GM18502 (cell line): Measurements from ENCODE around the gene IL15.
A peak's percentile ranks its signal among the peaks of the same experiment; 100 is the strongest.
"Not testable (repeated sequence)": the region's sequence is repeated elsewhere in the genome, so short reads cannot be mapped to it uniquely, and the experiment has no call there.

Experiments
- ATAC-seq: cut with Tn5 transposase; IDR thresholded peaks from one replicate; pipeline ENCODE4 v1.9.1; 2021; ENCODE audit warnings: mild to moderate bottlenecking; ENCODE audit not compliant: unreplicated experiment, poor library complexity

The IL15 gene

GRCh38 chr4:141645611-141646340, 9.4 kb downstream of the IL15 start:
- ATAC-seq: peak; percentile 39

- no peak for ATAC-seq
Observed at GRCh38 chr4:141646969-141647368, 10.6 kb downstream of the IL15 start.

DNA sequence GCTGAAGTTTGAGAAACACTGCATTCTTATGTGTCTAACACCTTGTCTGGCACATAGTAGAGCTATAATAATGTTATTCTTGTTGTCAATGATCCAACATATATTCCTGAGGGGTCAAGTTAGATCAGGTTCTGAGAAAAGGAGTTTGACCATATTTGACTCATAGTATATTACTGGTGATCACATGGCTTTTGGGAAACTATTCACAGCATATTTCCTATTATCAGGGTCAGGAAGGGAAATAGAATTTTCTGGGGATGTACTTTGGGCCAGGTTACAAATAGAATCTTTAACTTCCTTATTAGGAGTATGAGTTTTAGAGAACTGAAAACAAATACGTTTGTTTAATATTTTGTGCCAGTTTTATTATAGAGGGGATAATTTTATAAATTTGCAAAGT, 11.6 kb downstream of the IL15 start:
- no peak for ATAC-seq

- ATAC-seq: no peak
Observed at GRCh38 chr4:141652161-141652778, 15.9 kb downstream of the IL15 start.

GRCh38 chr4:141654098-141654497, 17.7 kb downstream of the IL15 start:
- ATAC-seq: no peak

DNA sequence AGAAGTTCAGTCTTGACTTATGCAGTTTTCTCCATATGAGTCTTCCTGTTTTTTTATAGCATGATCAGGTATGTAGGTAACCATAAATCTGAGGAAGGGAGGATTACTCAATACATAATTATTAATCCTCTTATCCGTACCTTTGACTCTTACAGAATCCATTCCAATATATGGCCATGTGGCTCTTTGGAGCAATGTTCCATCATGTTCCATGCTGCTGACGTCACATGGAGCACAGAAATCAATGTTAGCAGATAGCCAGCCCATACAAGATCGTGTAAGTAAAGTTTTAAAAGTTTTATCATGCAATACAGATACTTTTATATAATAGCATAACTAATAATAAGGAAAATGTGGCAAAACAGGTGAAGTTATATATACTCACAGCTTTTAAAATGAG, 19.6 kb downstream of the IL15 start:
- ATAC-seq: no peak

GRCh38 chr4:141657550-141658250, 21.3 kb downstream of the IL15 start:
- ATAC-seq: peak; percentile 34

DNA sequence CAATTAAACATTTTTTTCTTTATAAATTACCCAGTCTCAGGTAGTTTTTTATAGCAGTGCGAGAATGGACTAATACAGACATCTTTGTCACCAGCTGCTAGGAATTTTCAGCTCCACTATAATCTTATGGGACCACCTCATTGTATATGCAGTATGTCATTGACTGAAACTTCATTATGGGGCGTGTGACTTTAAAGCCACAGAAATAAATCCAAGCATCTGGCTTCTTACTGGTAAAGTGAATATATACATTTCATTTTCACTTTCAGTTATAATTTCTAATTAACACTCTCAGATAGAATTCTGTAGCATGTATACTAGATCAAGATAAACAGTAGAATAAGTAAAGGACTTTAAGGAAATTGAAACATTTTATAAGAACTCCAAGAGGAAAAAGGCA, 21.9 kb downstream of the IL15 start:
- peak; percentile 67 for ATAC-seq

GRCh38 chr4:141659539-141659938, 23.2 kb downstream of the IL15 start:
- ATAC-seq: no peak

DNA sequence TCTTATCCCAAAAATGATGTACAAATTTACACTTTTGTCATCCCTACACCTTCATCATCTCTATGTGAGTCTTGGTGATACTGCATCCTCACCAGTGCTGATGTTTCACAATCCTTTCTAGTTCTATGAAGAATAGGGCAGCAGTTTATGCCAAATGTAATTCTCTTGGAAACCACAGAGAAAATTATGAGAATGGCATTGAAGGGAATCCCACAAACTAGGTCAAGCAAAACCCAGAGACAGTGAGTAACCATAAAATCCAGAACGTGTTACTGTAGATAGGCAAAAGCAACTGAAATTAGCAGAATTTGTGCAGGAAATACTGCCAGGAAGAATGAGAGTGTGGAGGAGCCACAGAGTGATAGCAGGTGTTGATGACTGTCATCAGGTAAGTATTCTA, 24.5 kb downstream of the IL15 start:
- ATAC-seq: no peak

GRCh38 chr4:141668200-141668910, 32.0 kb downstream of the IL15 start:
- ATAC-seq: no peak

DNA sequence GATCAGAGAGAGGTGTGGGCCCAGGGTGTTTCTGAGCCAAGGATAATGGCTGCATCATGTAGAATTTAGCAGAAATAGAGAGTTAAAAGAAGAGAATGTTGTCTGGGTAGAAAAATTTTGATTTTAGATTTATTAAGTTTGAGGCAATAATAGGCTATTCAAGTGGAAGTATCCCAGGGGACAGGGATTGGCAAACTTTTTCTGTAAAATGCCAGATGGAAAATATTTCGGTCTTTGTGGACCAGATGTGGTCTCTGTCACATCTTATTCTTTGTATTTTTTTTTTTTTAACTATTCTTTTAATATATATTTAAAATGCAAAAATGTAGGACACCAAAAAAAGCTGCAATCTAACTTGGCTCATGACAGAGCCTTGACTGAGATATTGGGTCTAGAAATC, 33.1 kb downstream of the IL15 start:
- ATAC-seq: no peak

GRCh38 chr4:141675384-141675783, 39.0 kb downstream of the IL15 start:
- no peak for ATAC-seq

DNA sequence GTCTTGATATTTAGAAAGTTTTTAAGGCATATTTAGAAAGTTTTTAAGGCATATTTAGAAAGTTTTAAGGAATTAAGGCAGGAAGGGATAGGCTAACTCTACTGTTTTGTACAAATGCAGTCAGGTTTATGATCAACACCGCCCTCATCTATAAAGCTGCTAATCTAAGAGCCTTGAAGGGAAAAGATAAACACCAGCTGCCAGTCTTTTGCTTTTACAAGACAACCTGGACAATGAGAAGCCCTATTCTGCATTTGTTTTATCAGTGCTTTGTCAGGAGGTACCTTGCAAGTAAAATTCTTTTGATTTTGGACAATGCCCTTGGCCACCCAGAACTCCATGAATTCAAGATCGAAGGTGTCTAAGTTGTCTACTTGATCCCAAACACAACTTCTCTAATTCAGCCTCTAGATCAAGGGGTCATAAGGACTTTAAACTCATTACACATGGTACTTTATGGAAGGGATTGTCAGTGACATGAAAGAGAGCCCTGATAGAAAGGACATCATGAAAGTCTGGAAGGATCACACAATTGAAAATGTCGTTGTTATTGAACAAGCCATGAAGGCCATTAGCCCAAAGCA, 39.8 kb downstream of the IL15 start:
- no peak for ATAC-seq

DNA sequence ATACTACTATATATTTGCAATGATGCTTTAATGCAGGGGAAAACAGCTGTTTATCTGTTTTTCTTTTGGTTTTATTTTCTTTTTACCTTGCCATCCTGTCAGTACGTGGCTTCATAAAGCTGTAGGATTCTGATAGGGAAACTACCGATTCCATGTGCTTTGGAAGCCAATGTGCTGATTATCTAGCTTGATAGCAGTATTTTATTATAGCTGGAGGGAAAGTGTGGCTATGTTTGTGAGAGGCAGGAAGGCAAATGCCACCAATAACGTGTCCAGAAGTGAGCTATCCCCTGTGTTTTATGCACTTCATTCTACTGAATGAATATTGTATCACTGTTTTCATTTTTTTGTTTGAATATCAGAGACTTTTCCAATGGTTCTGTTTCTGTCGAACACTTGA, 43.7 kb downstream of the IL15 start:
- ATAC-seq: no peak

DNA sequence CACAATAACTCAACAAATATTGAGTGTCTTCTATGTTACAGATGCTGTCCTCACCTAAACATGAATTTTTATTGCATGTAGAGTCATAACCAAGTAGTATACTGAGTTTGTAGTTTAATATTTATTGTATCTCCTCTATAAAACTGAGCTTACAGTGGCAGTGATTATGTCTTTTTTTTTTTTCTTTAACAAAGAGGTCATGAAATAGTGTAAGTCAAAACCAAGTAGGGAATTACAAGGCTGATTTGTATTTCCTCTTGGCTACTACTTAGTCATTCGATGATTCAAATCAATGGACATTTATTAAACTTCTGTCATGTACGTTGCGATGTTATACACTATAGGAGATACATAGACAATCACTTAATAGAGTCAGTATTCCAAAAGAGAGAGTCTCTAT, 48.4 kb downstream of the IL15 start:
- no peak for ATAC-seq

DNA sequence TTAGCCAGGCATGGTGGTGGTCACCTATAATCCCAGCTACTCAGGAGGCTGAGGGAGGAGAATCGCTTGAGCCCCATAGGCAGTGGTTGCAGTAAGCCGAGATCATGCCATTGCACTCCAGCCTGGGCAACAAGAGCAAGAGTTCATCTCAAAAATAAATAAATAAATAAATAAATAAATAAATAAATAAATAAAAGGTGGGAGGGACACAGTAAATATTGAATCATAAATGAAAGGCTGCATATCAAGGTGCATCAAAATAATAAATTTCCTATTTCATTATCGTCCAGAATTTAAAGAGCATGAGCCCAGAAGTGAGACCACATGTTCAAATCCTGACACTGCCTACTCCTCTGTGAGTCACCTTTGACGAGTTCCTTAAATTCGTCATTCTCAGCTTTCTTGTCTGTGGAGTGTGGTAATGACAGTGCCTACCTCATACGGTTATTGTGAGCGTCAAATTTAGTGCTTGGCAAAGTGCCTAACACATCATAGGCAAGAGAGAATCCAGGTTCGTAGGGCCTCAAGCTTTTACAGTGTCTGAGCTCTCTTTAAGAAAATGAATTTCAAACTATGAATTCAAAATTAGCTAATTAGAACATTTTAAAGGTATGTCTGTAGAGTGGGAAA, 49.9 kb downstream of the IL15 start:
- ATAC-seq: no peak

- ATAC-seq: no peak
Observed at GRCh38 chr4:141686879-141687278, 50.5 kb downstream of the IL15 start.

GRCh38 chr4:141689726-141690296, 53.4 kb downstream of the IL15 start:
- ATAC-seq: not testable (repeated sequence)

DNA sequence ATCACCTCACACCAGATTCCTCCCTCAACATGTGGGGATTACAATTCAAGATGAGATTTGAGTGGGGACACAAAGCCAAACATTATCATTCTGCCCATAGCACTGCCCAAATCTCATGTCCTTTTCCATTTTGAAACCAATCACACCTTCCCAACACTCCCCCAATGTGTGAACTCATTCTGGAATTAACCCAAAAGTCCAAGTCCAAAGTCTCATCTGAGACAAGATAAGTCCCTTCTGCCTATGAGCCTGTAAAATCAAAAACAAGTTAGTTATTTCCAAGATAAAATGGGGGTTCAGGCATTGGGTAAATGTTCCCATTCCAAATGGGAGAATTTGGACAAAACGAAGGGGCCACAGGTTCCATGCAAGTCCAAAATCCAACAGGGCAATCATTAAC, 54.9 kb downstream of the IL15 start:
- ATAC-seq: not testable (repeated sequence)
